GM18858 (cell line): ENCODE data around the gene IL22RA1.

Experiments
- ATAC-seq: cut with Tn5 transposase; IDR thresholded peaks from one replicate; pipeline ENCODE4 v1.9.1; 2021; ENCODE audit not compliant: unreplicated experiment

The IL22RA1 gene

GRCh38 chr1:24117132-24117531 is 25.8 kb downstream of the IL22RA1 start:
- no peak for ATAC-seq

- ATAC-seq: no peak
Measured at GRCh38 chr1:24114753-24115152, 28.2 kb downstream of the IL22RA1 start.

DNA sequence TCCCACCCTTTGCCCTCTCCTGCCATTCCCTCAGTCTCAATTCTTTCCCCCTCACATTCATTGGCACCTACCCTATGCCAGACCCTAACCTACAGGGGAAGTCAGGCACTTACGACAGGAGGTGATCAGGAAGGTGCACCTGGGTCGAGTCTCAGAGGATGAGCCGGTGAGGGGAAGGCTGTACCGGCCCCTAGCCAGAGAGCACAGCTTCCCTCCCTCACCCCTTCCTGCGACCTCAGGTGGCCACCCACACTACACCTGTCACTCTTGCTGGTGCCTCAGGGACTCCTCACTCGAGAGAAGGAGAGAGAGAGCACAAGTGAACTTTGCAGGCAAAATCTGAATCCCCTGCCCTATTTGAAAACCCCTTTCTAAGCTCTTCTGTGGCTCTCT is 29.3 kb downstream of the IL22RA1 start:
- ATAC-seq: no peak

DNA sequence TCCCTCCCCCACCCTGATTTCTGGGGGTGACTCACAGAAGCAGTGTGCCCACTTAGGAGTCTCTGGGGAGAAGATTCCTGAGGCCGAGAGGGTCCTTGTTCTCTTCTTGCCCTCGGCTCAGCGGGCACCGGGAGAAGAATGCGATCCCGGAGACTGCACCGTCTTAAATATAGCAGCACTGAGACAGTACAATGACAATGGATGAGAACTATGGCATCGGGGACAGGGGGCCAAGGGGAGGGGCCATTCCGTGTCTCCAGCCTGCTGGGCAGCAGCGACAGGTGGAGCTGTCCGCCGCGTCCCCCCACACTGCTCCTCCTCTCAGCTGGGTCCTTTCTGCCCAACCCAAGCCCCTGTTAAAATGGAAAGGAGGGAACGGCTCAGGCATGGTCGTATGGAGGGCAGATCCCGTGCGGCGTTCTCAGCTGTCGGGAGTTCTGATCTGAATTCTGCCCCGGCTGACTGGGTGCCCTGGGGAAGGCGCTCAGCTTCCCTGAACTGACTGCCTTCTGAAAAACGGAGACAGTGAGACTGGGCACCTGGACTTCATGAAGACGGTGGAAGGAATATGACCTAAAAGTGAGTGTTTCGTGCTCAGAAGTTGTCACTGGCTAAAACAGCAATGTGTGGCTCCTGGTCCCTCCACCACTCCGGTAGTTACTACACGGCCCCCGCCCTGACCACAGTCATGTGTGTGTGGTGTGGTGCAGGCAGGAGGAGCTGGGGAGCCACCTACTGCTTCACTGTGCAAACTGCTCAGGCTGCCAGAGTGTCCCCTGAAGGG is 30.8 kb downstream of the IL22RA1 start, which contains the start of gene MYOM3:
MYOM3 (minus strand) TSS at position 140 of the 784 bp plus-strand sequence. CDS start 3,499 bp downstream, outside the sequence.
- no peak for ATAC-seq

DNA sequence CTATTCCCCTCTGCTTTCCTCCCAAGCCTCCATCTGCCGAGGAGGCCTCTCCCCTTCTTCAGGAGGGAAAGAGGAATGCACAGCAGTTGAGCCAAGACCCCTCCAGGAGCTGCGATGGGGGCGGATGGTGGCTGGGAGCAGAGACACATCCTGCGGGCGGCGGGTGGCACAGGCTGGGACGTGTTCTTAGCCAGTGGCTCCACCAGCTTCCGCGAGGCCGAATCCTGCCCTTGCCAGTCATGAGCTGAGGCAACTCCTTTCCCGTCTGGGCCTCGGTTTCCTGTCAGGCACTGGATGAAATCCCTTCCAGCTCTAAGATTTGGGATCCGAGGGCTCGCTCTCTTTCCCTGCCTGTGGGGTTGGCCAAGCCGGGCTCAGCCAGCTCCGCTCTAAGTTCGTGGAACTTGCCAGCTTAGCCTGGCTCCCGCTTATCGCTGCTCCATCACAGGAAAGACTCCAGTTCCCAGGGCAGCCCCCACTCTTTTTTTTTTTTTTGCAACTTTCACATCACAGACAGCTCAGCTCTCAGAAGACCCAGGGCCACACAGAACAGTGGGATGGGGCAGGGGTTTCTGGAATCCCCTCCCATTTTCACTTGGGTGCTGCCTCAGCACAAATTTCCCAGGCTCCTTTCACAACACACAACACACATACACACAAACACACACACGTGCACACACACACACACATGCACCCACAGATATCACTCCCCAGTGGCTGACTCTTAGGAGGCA is 31.5 kb downstream of the IL22RA1 start:
- ATAC-seq: no peak

DNA sequence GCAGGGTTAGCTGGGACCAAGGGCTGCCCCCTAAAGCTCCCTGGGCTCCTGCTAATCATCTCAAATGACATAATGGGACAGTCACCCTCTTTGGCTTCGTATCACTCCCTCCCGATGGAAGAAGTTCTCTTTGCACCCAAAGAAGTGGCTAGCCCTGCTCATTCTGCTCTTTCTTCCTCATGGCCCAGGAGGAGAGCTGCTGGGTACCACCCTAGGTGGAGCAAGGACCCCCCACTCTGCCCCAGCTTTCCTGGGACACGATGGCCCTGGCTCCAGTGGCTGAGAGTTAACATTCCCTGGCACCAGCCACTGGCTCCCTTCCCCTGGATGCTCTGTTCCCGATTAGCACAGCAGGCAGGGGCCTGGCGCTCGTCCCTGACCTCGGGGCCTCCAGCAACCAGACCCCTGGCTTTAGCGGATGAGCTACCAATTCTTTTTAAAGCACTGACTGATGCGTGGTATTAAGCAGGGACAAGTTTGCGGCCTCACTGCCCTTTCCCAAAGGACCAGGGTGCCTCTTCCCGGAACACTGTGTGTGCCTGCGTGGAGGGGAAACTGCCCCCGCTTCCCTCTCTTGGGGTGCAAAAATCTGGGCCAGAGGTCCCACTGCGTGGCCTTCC is 32.2 kb downstream of the IL22RA1 start:
- ATAC-seq: no peak

- no peak for ATAC-seq
Measured at GRCh38 chr1:24109686-24110475, 33.1 kb downstream of the IL22RA1 start.

DNA sequence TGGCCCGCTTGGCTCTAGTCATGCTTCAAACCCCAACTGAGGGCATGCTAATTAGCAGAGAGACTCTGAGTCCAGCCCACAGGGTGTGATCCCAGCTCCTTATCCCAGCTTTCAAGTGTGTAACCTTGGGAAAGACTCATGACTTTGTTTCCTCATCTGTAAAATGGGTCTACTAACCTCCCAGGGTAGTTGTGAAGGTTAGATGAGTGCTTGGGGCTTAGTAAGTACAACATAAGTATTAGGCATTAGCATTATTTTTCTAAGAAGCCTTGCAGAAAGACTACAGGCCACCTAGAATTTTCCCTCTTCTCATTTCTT is 33.8 kb downstream of the IL22RA1 start:
- no peak for ATAC-seq

DNA sequence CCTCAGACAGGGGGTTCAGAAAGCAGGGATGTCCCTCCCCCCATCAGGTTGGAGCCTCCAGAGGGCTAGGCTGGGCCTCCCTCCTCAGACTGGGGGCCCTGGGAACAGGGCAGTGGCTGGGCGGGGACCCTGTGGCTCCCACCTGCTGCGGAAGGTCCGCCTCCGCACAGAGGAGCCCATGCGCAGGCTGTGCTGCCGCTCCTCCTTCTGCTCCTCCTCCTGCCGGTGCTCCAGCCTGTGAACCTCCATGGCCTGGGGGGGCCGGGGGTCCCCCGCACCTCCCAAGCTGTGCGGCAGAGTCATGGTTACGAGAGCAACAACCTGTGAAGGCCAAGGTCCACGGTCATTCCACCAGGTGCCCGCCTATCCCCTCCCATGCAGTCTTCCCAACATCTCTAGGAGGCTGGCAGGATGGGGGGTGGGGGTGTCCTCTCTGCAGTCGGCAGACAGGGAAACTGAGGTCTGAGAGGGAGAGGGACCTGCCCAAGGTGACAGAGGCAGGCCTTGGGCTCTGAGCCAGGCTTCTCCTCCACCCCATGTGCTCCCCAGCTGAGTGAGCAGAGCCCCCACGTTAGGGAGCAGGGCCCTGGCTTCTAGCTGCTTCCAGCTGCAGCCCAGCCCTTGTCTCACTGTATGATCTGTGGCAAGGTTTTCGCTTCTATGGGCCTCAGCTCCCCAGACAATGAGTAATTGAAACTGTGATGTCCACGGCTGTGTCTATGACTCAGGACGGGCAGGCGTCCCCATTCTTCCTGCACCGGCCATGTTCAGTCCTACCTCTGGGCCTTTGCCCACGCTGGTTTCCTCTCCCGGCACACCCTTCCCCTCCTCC is 34.4 kb downstream of the IL22RA1 start:
- ATAC-seq: no peak

DNA sequence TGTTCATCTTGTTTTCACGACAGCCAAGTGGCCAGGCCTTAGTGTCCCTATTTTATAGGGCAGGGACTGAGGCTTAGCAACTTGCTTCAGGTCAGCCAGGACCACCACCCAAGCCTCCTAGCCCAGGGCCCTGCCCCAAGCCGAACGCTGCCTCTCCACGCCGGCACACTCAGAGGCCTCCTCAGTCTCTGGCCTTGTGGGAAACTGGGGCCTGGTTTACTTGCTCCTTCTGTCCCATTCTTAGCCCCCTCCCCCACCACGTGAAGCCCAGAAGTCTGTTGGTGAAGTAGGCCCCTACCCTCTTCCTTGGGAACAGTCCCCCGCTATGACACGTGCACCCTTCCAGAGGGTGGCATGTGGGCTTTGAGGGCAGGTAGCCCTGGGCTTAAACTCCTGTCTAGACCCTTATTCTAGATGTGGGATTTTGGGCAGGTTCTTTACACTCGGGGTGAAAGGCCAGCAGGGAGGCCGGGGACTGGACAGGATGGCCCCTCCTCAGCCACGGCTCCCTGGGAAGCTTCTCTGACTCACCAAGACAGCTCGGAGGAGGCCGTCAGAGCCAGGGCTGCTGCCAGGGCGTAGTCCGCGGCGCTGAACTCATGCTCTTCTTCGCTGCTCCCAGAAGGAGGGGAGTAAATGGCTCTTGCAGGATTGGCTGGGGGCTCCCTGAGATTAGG is 35.3 kb downstream of the IL22RA1 start:
- no peak for ATAC-seq

DNA sequence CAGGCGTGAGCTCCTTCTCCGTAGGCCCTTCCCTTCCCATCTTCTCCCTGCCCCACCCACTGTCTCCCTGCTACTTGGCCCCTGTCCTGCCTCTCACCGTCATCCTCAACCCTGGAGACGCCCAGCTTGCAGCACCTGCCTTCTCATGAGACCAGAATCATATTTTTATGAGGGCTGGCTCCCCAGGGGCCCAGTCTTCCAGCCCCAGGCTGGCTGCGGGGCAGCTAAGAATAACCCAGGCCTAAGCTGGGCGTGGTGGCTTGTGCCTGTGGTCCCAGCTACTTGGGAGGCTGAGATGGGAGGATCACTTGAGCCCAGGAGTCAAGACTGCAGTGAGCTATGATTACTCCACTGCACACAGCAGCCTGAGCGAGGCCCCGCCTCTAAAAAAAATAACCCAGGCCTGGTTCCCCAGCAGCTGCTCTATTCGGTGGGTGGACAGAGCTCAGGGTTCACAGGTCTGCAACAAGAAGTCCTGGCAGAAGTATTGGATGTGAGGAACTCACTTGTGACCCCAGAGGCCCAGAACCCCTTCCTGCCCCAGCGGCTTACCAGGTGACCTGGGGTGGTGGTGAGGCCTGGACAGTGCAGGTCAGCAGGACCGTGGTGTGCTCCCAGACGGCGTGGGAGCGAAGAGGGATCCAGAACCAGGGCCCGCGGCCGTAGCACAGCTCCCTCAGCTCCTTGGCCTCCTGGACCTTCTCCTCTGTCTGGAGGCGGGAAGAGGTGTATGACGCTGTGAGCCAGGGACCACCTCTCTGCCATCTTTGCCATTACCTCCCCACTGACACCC is 37.4 kb downstream of the IL22RA1 start:
- ATAC-seq: no peak

DNA sequence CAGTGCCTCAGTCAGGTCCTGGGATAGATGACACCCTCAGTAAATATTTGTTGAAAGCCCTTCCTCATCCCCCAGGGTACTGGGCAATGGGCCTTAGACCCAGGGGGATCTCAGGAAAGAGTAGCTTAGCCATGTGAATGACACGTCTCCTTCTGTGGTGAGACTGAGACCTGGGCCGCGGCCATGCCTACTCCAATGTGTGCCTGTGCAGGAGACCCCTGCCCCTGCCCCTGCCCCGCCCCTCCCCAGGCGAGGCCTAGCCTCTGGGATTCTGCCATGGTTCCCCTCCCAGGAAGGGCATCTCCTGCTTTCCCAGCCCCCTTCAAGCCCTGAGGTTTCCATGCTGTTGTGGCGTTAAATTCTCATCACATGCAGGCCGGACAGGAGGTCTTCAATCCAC is 38.1 kb downstream of the IL22RA1 start:
- no peak for ATAC-seq

GRCh38 chr1:24103879-24104278 is 39.1 kb downstream of the IL22RA1 start:
- no peak for ATAC-seq

GRCh38 chr1:24103408-24103807 is 39.5 kb downstream of the IL22RA1 start:
- ATAC-seq: no peak

DNA sequence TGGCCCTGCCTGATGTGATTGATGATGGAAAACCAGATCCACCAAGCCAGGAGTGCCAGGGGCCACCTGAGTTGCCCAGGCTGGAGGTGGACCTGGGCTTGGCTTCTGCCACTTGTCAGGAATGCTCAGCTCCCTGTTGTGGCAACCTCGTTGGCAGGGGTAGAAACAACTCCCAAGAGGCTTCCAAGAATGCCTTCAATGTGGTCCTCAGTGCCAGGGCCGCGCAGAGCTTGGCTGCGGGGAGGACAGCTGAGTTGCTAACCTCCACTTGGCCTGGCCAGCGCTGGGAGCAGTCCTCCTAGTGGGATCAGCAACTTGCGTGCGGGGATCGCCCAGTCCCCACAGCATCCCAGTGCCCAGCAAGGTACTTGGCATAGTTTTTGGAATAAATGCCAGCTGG is 40.0 kb downstream of the IL22RA1 start:
- no peak for ATAC-seq

- ATAC-seq: no peak
Measured at GRCh38 chr1:24101796-24102586, 40.9 kb downstream of the IL22RA1 start.

DNA sequence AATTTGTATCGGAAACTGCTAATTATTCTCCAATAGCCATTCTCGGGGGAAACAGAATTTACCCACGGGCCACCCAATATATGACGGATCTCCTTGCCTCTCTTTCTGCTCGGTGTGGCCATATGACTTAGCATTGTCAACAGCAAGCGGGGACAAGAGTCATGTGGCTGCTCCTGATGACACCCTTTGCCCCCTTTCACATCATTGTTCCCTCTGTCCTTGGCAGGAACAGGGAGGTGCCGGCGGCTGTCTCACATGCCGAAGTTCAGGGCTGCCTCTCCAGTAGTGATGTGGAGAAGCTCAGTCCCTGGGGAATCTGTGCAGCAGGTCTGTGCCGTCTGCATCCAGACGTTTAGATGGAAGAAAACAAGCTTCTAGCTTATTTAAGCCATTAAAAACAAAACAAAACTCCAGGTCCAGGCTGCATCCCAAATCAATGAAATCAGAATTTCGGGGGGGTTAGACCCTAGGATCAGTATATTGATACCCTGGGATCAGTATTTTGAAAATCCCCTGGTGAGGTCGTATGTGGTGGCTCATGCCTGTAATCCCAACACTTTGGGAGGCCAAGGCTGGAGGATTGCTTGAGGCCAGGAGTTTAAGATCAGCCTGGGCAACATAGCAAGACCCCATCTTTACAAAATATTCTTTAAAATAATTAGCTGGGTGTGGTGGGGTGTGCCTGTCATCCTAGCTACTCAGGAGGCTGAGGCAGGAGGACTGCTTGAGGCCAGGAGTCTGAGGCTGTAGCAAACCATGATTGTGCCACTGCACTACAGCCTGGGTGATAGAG is 41.8 kb downstream of the IL22RA1 start:
- ATAC-seq: no peak
